ENCODE data around the gene ARPC1B. TPM values are rescaled to one million over a fixed set of nuclear protein-coding genes. Genes with fewer than 3 reads are reported as not detected.
A peak's percentile ranks its signal among the peaks of the same experiment; 100 is the strongest.

The ARPC1B gene
- total and polyA plus RNA-seq, 2 donors (not counting 1 experiment from before 2014, with no cell fraction given): 142 to 563 TPM

DNA sequence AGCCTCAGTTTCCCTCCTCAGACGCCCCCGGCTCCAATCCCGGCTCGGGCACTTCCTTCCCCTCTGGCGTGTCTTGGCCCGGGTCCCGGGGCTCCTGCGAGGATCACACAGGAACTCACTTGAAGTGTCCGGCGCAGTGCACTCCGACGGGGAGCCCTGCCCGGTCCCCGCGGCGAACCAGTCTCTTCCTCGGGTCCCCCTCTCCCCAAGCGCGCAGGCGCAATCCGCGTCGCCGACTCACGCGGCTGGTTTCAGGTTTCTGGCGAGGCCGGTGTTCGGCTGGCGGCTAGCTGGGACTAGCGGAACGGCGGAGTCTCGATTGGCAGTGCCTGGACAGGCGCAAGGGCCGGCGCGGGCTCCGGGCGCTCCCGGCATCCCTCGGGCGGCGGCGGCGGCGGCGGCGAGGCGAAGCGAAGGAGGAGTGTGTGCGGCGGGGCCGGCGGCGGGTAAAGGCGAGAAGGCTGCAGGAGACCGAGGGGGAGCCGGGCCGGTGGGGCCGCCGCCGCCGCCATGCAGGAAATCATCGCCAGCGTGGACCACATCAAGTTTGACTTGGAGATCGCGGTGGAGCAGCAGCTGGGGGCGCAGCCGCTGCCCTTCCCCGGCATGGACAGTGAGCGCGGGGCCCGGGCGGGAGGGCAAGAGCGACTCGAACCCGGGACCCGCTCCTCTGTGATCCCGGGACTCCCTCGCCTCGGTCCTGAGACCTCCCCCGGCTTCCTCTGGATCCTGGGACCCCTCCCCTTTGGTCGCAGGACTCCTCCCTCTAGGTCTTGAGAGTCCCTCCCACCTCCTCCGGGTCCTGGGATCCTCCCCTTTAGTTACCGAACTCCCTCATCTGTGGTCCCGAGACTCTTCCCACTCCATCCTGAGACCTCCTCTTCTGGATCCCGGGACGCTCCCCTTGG lies 64.3 kb downstream of the ARPC1B start, which contains the start of the genes CPSF4 and PTCD1:
TSS of gene CPSF4 (plus strand) at position 371 of the 908 bp plus-strand sequence. CDS start at position 511, 140 bp downstream.
TSS of gene PTCD1 (minus strand) at position 226 of the 908 bp plus-strand sequence. CDS start 3,556 bp downstream, outside the sequence.
- Mint-ChIP-seq H3K4me1 (peaks cover 30% of the 10 kb centered on the region), H3K27ac (peak within 1 kb of the TSS; percentile 95), H3K27me3 (no peaks in the 10 kb centered on the region), H3K4me3 (peak within 1 kb of the TSS; percentile 97), H3K9me3 (ENCODE audit: insufficient read depth) (no peaks in the 10 kb centered on the region)
- Histone ChIP-seq H4K20me1 (ENCODE audit: control insufficient read depth, insufficient read depth, low read length, poor library complexity, severe bottlenecking) (peaks cover 10% of the 10 kb centered on the region), H2AFZ (ENCODE audit: insufficient read depth, low read depth, low read length, poor library complexity, severe bottlenecking) (peak within 1 kb of the TSS; percentile 99), H3K4me1 (ENCODE audit: control insufficient read depth in 2 of 2, insufficient read depth in 2 of 2, low read length in 2 of 2) (peaks cover 12 to 28% of the 10 kb centered on the region in 2 donors), H3K27ac (ENCODE audit: low read length in 2 of 2) (peak within 1 kb of the TSS; percentile 59 to 79), H3K36me3 (replicated peaks in 1 of 2; ENCODE audit: control extremely low read depth in 1 of 2, control insufficient read depth in 1 of 2, extremely low read depth in 1 of 2, insufficient read depth in 2 of 2, low read length in 1 of 2) (peaks cover 1 to 12% of the 10 kb centered on the region in 2 experiments), H3K9me3 (ENCODE audit: control extremely low read depth in 1 of 3, control insufficient read depth in 2 of 3, insufficient read depth in 1 of 3, low read length in 2 of 3) (no peaks in the 10 kb centered on the region), H3K79me2 (ENCODE audit: control insufficient read depth, insufficient read depth, low read length) (peaks cover 34% of the 10 kb centered on the region), H3K27me3 (replicated peaks in 1 of 4; ENCODE audit: control extremely low read depth in 1 of 4, control insufficient read depth in 3 of 4, insufficient read depth in 4 of 4, low read length in 3 of 4) (no peaks in the 10 kb centered on the region), H3K4me2 (replicated peaks; ENCODE audit: low read depth, low read length, poor library complexity, severe bottlenecking) (peak within 1 kb of the TSS; percentile 97), H3K4me3 (ENCODE audit: control extremely low read depth in 1 of 5, extremely low read depth in 1 of 5, insufficient read depth in 1 of 5, low read depth in 2 of 5, low read length in 4 of 5) (peak within 1 kb of the TSS; percentile 41 to 97 (median 92)), H3K9ac (ENCODE audit: low read length) (peak within 1 kb of the TSS; percentile 91)
- DNase-seq (peak; percentile 93), ATAC-seq (ENCODE audit: low read depth) (peak; percentile 96)
- TF ChIP-seq, protein P1, sequence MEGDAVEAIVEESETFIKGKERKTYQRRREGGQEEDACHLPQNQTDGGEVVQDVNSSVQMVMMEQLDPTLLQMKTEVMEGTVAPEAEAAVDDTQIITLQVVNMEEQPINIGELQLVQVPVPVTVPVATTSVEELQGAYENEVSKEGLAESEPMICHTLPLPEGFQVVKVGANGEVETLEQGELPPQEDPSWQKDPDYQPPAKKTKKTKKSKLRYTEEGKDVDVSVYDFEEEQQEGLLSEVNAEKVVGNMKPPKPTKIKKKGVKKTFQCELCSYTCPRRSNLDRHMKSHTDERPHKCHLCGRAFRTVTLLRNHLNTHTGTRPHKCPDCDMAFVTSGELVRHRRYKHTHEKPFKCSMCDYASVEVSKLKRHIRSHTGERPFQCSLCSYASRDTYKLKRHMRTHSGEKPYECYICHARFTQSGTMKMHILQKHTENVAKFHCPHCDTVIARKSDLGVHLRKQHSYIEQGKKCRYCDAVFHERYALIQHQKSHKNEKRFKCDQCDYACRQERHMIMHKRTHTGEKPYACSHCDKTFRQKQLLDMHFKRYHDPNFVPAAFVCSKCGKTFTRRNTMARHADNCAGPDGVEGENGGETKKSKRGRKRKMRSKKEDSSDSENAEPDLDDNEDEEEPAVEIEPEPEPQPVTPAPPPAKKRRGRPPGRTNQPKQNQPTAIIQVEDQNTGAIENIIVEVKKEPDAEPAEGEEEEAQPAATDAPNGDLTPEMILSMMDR (IDR thresholded peaks at IDR 0.05): no peak
- no peak for TF ChIP-seq EZH2 (IDR thresholded peaks at IDR 0.05; ENCODE audit: borderline replicate concordance, insufficient read depth, low read depth, low read length, poor library complexity, severe bottlenecking)
- intact Hi-C loops (cut with micrococcal nuclease): loop anchor here (1.0 to 2.0 kb wide), 5 partner anchors 27 to 65 kb away; partner anchors contain the start of genes ARPC1B, ATP5MF, BUD31 and PDAP1
- CTCF ChIA-PET: interaction anchor here (0.6 to 1.4 kb wide), 3 partner anchors 21 to 73 kb away, joined by 3 to 4 read pairs (median 3); no protein-coding TSS in a partner anchor
- WGBS (ENCODE audit: insufficient coverage): under 1% methylated on average over 89 of the region's 89 CpGs
- POLR2A ChIA-PET: interaction anchor here (1.7 to 1.9 kb wide), 2 partner anchors 30 to 120 kb away, joined by 6 to 8 read pairs; partner anchors contain the start of genes BUD31, PDAP1 and ZNF655

Measured in B cell (primary cell).